SK-N-SH treated with all-trans-retinoic acid at 6 μM for 48 hours (cell line): ENCODE results near the gene MRGPRE.

Source experiments
- ATAC-seq: fragments of 200-7000 bp; cut with Tn5 transposase; 3 replicates; pipeline ENCODE4 v1.9.1; 2020; ENCODE audit warnings: mild to moderate bottlenecking, moderate library complexity
- ARNTL ChIP-seq: fragments of 450-650 bp; formaldehyde crosslinking; IDR thresholded peaks from 2 replicates; pipeline ENCODE4 v1.5.0; 2020; ENCODE audit warnings: low read depth, mild to moderate bottlenecking, moderate library complexity, borderline replicate concordance
- BACH2 ChIP-seq: fragments of 250-450 bp; sonication (Bioruptor Pico); IDR thresholded peaks from 2 replicates; pipeline ENCODE4 v1.9.0; 2021; ENCODE audit warnings: mild to moderate bottlenecking, borderline replicate concordance
- CSDC2 ChIP-seq: fragments of 250-450 bp; sonication (Bioruptor Pico); IDR thresholded peaks from 2 replicates; pipeline ENCODE4 v1.5.0; 2020; ENCODE audit warnings: mild to moderate bottlenecking, moderate library complexity
- ESRRG ChIP-seq: fragments of 250-450 bp; sonication (Bioruptor Pico); IDR thresholded peaks from 2 replicates; pipeline ENCODE4 v1.6.1; 2021; ENCODE audit warnings: mild to moderate bottlenecking
- GLIS3 ChIP-seq: fragments of 250-450 bp; sonication (Bioruptor Pico); IDR thresholded peaks from 2 replicates; pipeline ENCODE4 v1.5.0; 2020; ENCODE audit warnings: mild to moderate bottlenecking, moderate library complexity
- ISL1 ChIP-seq: fragments of 250-450 bp; sonication (Bioruptor Pico); IDR thresholded peaks from 2 replicates; pipeline ENCODE4 v2.1.2; 2022; ENCODE audit warnings: mild to moderate bottlenecking, moderate library complexity
- OSR1 ChIP-seq: fragments of 250-450 bp; sonication (Bioruptor Pico); IDR thresholded peaks from 2 replicates; pipeline ENCODE4 v1.8.0; 2022; ENCODE audit warnings: moderate library complexity, mild to moderate bottlenecking, inconsistent platforms
- PATZ1 ChIP-seq: fragments of 250-450 bp; sonication (Bioruptor Pico); IDR thresholded peaks from 2 replicates; pipeline ENCODE4 v1.8.0; 2020; ENCODE audit warnings: mild to moderate bottlenecking, moderate library complexity, borderline replicate concordance
- PPARA ChIP-seq: fragments of 250-450 bp; sonication (Bioruptor Pico); IDR thresholded peaks from 2 replicates; pipeline ENCODE4 v1.5.0; 2020; ENCODE audit warnings: mild to moderate bottlenecking, borderline replicate concordance
- RARB ChIP-seq: fragments of 250-450 bp; sonication (Bioruptor Pico); IDR thresholded peaks from 2 replicates; pipeline ENCODE4 v1.8.0; 2021; ENCODE audit warnings: mild to moderate bottlenecking, moderate library complexity
- SNAI2 ChIP-seq: fragments of 250-450 bp; sonication (Bioruptor Pico); IDR thresholded peaks from 2 replicates; pipeline ENCODE4 v1.5.0; 2020; ENCODE audit warnings: mild to moderate bottlenecking, moderate library complexity
- TCF4 ChIP-seq: fragments of 250-450 bp; sonication (Bioruptor Pico); IDR thresholded peaks from 2 replicates; pipeline ENCODE4 v1.8.0; 2021; ENCODE audit warnings: mild to moderate bottlenecking, moderate library complexity, borderline replicate concordance
- TOX ChIP-seq: fragments of 250-450 bp; sonication (Bioruptor Pico); IDR thresholded peaks from 2 replicates; pipeline ENCODE4 v1.8.0; 2021; ENCODE audit warnings: mild to moderate bottlenecking, moderate library complexity, borderline replicate concordance
- TSHZ2 ChIP-seq: fragments of 250-450 bp; sonication (Bioruptor Pico); IDR thresholded peaks from 2 replicates; pipeline ENCODE4 v1.5.0; 2020; ENCODE audit warnings: mild to moderate bottlenecking, moderate library complexity
- ZC3H10 ChIP-seq: fragments of 250-450 bp; sonication (Bioruptor Pico); IDR thresholded peaks from 2 replicates; pipeline ENCODE4 v1.5.1; 2021; ENCODE audit warnings: mild to moderate bottlenecking, moderate library complexity
- ZFP3 ChIP-seq: fragments of 250-450 bp; sonication (Bioruptor Pico); IDR thresholded peaks from 2 replicates; pipeline ENCODE4 v1.5.0; 2020; ENCODE audit warnings: mild to moderate bottlenecking, moderate library complexity
- ZFP30 ChIP-seq: fragments of 450-650 bp; formaldehyde crosslinking; IDR thresholded peaks from 2 replicates; pipeline ENCODE4 v1.5.0; 2022; ENCODE audit warnings: mild to moderate bottlenecking, moderate library complexity
- ZNF70 ChIP-seq: fragments of 450-650 bp; formaldehyde crosslinking; IDR thresholded peaks from 2 replicates; pipeline ENCODE4 v1.5.0; 2020; ENCODE audit warnings: mild to moderate bottlenecking, moderate library complexity
- ZNF8 ChIP-seq: fragments of 450-650 bp; formaldehyde crosslinking; IDR thresholded peaks from 2 replicates; pipeline ENCODE4 v1.5.0; 2020; ENCODE audit warnings: mild to moderate bottlenecking, moderate library complexity
- TF ChIP-seq, protein P1 (sequence below): fragments of 250-450 bp; sonication (Bioruptor Pico); IDR thresholded peaks from 2 replicates; pipeline ENCODE4 v1.5.1; 2020; ENCODE audit warnings: low read depth, mild to moderate bottlenecking, moderate library complexity
- TF ChIP-seq, protein P2 (sequence below): fragments of 250-450 bp; sonication (Bioruptor Pico); IDR thresholded peaks from 2 replicates; pipeline ENCODE4 v1.5.1; 2021; ENCODE audit warnings: mild to moderate bottlenecking, moderate library complexity

MRGPRE gene

DNA sequence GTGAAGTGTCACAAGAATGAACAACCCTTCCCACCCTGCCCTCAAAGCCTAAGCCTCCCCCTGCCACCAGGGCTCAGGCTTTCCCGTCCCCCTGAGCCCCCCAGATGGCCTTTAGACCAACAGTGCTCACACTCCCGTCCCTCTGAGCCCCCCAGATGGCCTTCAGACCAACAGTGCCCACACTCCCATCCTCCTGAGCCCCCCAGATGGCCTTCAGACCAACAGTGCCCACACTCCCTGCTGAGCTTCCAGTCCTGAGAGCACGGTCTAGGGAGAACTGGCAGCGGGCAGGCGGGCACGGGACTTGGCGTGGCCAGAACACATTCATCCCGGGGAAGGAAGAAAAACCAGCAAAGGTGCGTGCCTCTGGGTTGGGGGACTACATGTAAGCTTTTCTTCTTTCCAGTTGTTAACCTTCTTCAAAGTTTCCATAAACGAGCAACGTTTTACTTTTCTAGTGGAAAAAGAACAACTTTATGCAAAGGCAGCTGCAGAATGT lies 16.1 kb downstream of the MRGPRE start:
- no peak for ATAC-seq
- TF ChIP-seq CSDC2 (CRISPR knock-in tag) (no peak), ZFP3 (no peak), ZNF70 (CRISPR knock-in tag) (no peak), ISL1 (no peak), BACH2 (no peak), ZFP30 (CRISPR knock-in tag) (no peak), SNAI2 (CRISPR knock-in tag) (no peak), ZNF8 (no peak), PPARA (CRISPR knock-in tag) (no peak)
- TF ChIP-seq, protein P1, sequence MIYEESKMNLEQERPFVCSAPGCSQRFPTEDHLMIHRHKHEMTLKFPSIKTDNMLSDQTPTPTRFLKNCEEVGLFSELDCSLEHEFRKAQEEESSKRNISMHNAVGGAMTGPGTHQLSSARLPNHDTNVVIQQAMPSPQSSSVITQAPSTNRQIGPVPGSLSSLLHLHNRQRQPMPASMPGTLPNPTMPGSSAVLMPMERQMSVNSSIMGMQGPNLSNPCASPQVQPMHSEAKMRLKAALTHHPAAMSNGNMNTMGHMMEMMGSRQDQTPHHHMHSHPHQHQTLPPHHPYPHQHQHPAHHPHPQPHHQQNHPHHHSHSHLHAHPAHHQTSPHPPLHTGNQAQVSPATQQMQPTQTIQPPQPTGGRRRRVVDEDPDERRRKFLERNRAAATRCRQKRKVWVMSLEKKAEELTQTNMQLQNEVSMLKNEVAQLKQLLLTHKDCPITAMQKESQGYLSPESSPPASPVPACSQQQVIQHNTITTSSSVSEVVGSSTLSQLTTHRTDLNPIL (CRISPR knock-in tag) = no peak
- TF ChIP-seq, all 23 proteins: peak for 0

DNA sequence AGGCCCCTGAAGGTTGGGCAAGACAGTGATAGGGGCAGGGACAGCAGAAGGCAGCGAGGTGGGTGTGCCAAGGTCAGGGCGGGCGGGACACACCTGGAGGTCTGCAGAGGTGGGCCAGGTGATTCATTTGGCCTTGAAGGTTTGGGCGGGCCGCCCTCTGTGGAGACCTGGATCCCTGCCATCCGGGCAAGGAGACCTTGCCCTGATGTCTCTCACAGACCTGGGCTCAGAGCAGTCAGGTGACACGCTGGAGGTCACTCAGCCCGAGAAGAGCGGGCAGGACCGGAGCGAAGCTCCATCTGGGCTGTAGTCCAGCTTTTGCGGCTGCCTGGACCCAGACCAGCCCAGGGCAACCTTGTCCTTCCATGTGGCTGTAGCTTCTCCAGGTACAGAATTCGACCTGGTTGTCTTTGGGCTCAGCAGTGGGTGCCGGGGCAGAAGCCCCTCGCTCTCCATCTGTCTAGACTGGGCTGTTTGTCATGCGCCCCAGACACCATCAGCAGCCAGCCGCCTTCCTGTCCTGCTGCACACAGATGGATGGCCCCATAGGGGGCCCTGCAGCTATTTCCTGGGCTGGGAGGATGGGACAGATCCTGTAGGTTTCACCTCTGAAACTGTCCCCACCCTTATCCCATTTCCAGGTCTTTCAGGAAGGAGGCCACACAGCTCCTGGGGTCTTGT lies 16.7 kb downstream of the MRGPRE start:
- no peak for ATAC-seq
- no peak for TF ChIP-seq GLIS3 (CRISPR knock-in tag)
- no peak for TF ChIP-seq RARB (CRISPR knock-in tag)
- TF ChIP-seq ESRRG (CRISPR knock-in tag) = no peak
- TF ChIP-seq ZC3H10 (CRISPR knock-in tag) = no peak
- TF ChIP-seq CSDC2 (CRISPR knock-in tag) = no peak
- TF ChIP-seq TSHZ2 (CRISPR knock-in tag) = no peak
- no peak for TF ChIP-seq TOX
- TF ChIP-seq OSR1 (CRISPR knock-in tag) = no peak

DNA sequence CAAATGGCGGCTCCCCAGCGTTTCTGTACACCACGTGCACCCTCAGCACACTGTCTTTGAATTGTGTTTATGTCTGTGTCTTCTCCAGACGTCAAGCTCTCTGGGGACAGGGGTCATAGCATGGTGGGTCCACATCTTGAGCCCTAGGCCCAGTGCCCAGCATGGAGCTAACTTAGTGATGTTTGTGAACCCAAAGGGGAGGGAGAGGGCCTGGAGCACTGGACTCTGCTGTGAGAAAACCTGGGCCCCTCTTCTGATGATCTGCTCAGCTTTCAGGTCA lies 17.9 kb downstream of the MRGPRE start:
- no peak for ATAC-seq
- TF ChIP-seq SNAI2 (CRISPR knock-in tag) = no peak
- TF ChIP-seq, protein P2, sequence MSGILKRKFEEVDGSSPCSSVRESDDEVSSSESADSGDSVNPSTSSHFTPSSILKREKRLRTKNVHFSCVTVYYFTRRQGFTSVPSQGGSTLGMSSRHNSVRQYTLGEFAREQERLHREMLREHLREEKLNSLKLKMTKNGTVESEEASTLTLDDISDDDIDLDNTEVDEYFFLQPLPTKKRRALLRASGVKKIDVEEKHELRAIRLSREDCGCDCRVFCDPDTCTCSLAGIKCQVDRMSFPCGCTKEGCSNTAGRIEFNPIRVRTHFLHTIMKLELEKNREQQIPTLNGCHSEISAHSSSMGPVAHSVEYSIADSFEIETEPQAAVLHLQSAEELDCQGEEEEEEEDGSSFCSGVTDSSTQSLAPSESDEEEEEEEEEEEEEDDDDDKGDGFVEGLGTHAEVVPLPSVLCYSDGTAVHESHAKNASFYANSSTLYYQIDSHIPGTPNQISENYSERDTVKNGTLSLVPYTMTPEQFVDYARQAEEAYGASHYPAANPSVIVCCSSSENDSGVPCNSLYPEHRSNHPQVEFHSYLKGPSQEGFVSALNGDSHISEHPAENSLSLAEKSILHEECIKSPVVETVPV (CRISPR knock-in tag) = no peak
- no peak for TF ChIP-seq TOX
- TF ChIP-seq TCF4 (CRISPR knock-in tag) = no peak

DNA sequence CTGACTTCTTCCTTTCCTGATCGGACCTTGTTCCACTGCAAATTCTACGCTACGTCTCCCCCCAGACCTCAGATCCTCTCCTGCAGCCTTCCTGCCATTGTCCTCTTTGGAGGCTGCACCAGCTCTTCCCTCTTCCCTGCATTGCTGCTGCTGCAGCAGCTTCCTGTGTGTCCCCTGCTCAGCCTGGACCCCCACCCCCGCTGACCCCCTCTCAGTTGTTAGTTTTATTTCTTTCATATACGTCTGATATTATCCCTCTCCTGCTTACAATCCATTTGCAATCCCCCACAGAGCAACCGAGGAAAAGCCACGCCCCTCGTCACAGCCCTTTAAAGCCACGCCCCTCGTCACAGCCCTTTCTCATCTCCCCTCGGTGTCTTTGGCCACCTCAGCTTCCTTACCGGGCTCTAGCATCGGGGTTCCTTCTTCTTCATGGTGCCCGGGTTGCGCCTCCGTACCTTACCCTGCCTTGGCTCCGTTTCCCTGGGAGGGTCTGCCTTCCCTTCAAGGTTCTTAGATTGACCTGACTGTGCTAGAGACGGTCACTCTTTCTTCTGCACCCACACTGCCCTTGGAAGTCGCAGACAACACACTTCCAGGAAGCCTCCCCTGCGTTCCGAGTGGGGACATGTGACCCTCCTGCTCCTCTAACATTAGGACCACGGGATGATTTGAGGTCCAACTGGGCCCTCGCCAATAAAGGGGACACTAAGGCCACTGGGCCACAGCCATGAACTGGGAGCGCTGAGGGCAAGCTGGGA lies 18.4 kb downstream of the MRGPRE start:
- TF ChIP-seq ZNF70 (CRISPR knock-in tag) = no peak
- no peak for ATAC-seq

DNA sequence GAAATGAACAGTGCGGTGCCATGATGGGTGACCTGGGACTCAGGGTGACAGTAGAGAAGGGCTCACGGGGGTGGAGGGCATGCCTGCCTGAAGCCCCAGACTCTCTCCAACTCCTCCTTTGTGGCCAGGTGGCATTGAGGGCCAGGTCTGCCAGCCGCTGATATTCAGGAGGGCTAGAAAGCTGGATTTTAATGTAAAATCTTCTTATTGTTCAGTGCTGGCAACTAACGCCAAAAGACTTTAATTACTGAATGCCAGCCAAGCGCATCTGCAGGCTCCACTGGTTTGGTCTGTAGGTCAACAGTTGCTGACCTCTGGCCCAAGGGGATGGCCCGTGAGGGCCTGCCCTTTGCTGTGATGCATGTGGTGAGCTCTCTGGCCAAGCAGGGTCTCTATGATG lies 23.9 kb downstream of the MRGPRE start:
- TF ChIP-seq CSDC2 (CRISPR knock-in tag) (no peak), ESRRG (CRISPR knock-in tag) (no peak), ARNTL (CRISPR knock-in tag) (no peak), SNAI2 (CRISPR knock-in tag) (no peak), ZC3H10 (CRISPR knock-in tag) (no peak), PATZ1 (CRISPR knock-in tag) (no peak), ZNF8 (no peak), PPARA (CRISPR knock-in tag) (no peak)
- TF ChIP-seq, protein P2 (CRISPR knock-in tag) = no peak
- ATAC-seq = no peak
